BJ (cell line): ENCODE measurements around the gene PLIN4. TPM values are rescaled to one million over a fixed set of nuclear protein-coding genes. Genes with fewer than 3 reads are reported as not detected.

ENCODE experiments used
- CTCF ChIA-PET: fragments of 350-600 bp; formaldehyde crosslinking; extraction: SDS; loops from one replicate; lab custom pipeline; 2021; ENCODE audit warnings: antibody characterized with exemption, inconsistent platforms; lab: Yijun Ruan, JAX
- POLR2A ChIA-PET: fragments of 300-600 bp; sonication (Branson Sonifier 250); formaldehyde crosslinking; extraction: SDS; loops from one replicate; lab custom pipeline; 2021; ENCODE audit warnings: antibody characterized with exemption; lab: Charles Lee
- DNase-seq: peaks from one replicate; pipeline ENCODE4 v3.0.0-alpha.2; 2011; ENCODE audit warnings: low read depth
- H3K27me3 ChIP-seq: 2 replicates; pipeline ENCODE4 v1.6.0; 2011; ENCODE audit warnings: low read length; ENCODE audit not compliant: control insufficient read depth, insufficient read depth
- H3K36me3 ChIP-seq: 2 replicates; pipeline ENCODE4 v1.5.1; 2011; ENCODE audit warnings: low read length; ENCODE audit not compliant: control insufficient read depth, insufficient read depth
- H3K4me3 ChIP-seq: 2 replicates; pipeline ENCODE4 v1.5.1; 2011; ENCODE audit warnings: low read depth, mild to moderate bottlenecking, control low read depth, low read length
- polyA plus RNA-seq: library from polyadenylated mRNA; depleted of rRNA; stranded (reverse); fragments of >200 nt; gene quantifications from 2 replicates; pipeline ENCODE4 v1.2.3, GENCODE V29; 2011
- TF ChIP-seq, protein P1 (sequence below): IDR thresholded peaks from 2 replicates; pipeline ENCODE4 v1.5.1; 2011; ENCODE audit warnings: low read depth, mild to moderate bottlenecking, control low read depth, inconsistent platforms, low read length, moderate library complexity; ENCODE audit not compliant: insufficient read depth

PLIN4 gene
- polyA plus RNA-seq, 1 experiment = 0.01 TPM

DNA sequence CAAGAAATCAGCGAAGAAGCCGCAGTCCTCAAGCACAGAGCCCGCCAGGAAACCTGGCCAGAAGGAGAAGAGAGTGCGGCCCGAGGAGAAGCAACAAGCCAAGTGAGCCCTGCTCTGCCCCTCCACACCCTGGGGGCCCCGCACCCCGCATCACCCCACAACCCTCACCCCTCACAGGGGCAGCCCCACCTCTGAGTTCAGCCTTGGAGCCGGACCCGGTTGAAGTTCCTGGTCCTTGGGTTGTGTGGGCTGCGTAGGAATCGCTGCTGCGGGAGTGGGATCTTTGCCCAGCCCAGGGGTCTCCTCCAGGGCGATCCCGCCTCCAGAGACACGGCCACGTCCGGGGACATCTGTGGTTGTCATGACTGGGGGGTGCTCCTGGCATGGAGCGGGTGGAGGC, 22.0 kb downstream of the PLIN4 start:
- no peaks in the 10 kb centered on the region for H3K27me3 ChIP-seq
- ChIA-PET CTCF (no interaction called here), POLR2A (no interaction called here)
- DNase-seq = no peak
- TF ChIP-seq, protein P1, sequence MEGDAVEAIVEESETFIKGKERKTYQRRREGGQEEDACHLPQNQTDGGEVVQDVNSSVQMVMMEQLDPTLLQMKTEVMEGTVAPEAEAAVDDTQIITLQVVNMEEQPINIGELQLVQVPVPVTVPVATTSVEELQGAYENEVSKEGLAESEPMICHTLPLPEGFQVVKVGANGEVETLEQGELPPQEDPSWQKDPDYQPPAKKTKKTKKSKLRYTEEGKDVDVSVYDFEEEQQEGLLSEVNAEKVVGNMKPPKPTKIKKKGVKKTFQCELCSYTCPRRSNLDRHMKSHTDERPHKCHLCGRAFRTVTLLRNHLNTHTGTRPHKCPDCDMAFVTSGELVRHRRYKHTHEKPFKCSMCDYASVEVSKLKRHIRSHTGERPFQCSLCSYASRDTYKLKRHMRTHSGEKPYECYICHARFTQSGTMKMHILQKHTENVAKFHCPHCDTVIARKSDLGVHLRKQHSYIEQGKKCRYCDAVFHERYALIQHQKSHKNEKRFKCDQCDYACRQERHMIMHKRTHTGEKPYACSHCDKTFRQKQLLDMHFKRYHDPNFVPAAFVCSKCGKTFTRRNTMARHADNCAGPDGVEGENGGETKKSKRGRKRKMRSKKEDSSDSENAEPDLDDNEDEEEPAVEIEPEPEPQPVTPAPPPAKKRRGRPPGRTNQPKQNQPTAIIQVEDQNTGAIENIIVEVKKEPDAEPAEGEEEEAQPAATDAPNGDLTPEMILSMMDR = no peak
- no peak overlapping the region for H3K4me3 ChIP-seq
- peaks cover 36% of the 10 kb centered on the region for H3K36me3 ChIP-seq

GRCh38 chr19:4495471-4495870, 22.8 kb downstream of the PLIN4 start:
- peaks cover 31% of the 10 kb centered on the region for H3K36me3 ChIP-seq
- H3K4me3 ChIP-seq = no peak overlapping the region
- H3K27me3 ChIP-seq = no peaks in the 10 kb centered on the region
- ChIA-PET CTCF (no interaction called here), POLR2A (no interaction called here)
- no peak for DNase-seq
- TF ChIP-seq, protein P1 = no peak

DNA sequence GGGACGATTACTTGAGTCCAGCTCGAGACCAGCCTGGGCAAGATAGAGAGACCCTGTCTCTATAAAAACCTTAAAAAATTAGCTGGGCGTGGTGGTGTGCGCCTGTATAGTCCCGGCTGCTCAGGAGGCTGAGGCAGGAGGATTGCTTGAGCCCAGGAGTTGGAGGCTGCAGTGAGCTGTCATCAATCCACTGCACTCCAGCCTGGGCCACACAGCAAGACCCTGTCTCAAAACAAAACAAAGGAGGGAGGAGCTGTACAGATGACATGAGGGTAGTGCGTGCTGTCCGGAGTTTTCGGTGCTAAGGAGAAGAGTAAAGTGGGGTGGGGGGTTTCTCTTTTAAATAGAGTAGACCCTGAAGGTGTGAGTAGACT, 23.6 kb downstream of the PLIN4 start:
- Histone ChIP-seq H3K4me3 (no peak overlapping the region), H3K27me3 (no peaks in the 10 kb centered on the region), H3K36me3 (peaks cover 35% of the 10 kb centered on the region)
- CTCF ChIA-PET = interaction anchor here (0.7 to 1.1 kb wide), 2 partner anchors 29 to 449 kb away, joined by 3 read pairs; no protein-coding TSS in a partner anchor
- TF ChIP-seq, protein P1 = no peak
- DNase-seq = no peak
- POLR2A ChIA-PET = no interaction called here

GRCh38 chr19:4493929-4494690, 24.2 kb downstream of the PLIN4 start:
- Histone ChIP-seq H3K4me3 (no peak overlapping the region), H3K27me3 (no peaks in the 10 kb centered on the region), H3K36me3 (peaks cover 35% of the 10 kb centered on the region)
- POLR2A ChIA-PET = no interaction called here
- CTCF ChIA-PET = interaction anchor here (1.1 kb wide), 1 partner anchor 29 kb away, joined by 3 read pairs; no protein-coding TSS in a partner anchor
- TF ChIP-seq, protein P1 = no peak
- DNase-seq = no peak

- CTCF ChIA-PET = interaction anchor here (1.1 kb wide), 1 partner anchor 30 kb away, joined by 3 read pairs; no protein-coding TSS in a partner anchor
- Histone ChIP-seq H3K36me3 (peaks cover 34% of the 10 kb centered on the region), H3K27me3 (no peaks in the 10 kb centered on the region), H3K4me3 (no peak overlapping the region)
- POLR2A ChIA-PET = no interaction called here
- TF ChIP-seq, protein P1 = no peak
- DNase-seq = no peak
Measured at GRCh38 chr19:4493104-4493928, 25.0 kb downstream of the PLIN4 start.
